GM12873 (cell line): ENCODE data around the gene ERGIC1.

ENCODE experiments used
- TF ChIP-seq, protein P1 (sequence below): IDR thresholded peaks from 2 replicates; pipeline ENCODE4 v1.5.1; 2012; ENCODE audit warnings: low read depth, mild to moderate bottlenecking, moderate library complexity, low read length, control low read depth; ENCODE audit not compliant: insufficient read depth; ENCODE audit errors: missing control alignments

The ERGIC1 gene

GRCh38 chr5:172854971-172855370 lies 20.9 kb downstream of the ERGIC1 start:
- TF ChIP-seq, protein P1, sequence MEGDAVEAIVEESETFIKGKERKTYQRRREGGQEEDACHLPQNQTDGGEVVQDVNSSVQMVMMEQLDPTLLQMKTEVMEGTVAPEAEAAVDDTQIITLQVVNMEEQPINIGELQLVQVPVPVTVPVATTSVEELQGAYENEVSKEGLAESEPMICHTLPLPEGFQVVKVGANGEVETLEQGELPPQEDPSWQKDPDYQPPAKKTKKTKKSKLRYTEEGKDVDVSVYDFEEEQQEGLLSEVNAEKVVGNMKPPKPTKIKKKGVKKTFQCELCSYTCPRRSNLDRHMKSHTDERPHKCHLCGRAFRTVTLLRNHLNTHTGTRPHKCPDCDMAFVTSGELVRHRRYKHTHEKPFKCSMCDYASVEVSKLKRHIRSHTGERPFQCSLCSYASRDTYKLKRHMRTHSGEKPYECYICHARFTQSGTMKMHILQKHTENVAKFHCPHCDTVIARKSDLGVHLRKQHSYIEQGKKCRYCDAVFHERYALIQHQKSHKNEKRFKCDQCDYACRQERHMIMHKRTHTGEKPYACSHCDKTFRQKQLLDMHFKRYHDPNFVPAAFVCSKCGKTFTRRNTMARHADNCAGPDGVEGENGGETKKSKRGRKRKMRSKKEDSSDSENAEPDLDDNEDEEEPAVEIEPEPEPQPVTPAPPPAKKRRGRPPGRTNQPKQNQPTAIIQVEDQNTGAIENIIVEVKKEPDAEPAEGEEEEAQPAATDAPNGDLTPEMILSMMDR, result no peak

DNA sequence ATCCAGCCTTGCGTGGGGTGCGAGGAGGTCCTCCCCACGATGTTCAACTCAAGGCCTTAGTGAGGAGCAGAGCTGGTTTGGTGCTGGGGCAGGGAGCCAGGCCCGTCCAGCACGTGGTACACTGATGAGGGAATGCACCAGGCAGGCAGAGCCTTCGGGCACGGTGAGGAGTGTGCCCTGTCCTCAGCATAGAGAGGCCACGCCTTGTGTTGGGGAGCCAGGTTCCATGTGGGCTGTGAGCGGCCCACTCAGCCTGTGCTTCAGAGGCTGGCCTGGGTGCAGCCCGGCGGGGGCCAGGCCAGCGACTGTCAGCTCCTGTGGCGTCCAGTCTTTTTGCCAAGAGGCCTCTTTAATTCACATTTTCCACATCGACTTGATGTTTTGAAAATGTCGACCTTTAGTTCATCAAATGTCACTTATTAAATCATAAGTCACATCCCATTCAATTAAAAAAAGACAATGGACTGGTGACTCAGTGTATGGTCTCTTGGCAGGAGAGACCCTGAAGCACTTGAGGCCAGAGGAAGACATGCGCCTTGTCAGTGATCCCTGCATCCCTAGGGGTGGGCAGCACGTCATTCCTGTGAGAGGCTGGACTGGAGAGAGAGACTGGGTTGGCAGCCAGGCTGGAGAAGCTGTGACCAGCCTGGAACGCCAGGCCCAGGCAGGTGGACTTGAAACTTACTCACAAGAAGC lies 21.7 kb downstream of the ERGIC1 start:
- TF ChIP-seq, protein P1, result no peak

DNA sequence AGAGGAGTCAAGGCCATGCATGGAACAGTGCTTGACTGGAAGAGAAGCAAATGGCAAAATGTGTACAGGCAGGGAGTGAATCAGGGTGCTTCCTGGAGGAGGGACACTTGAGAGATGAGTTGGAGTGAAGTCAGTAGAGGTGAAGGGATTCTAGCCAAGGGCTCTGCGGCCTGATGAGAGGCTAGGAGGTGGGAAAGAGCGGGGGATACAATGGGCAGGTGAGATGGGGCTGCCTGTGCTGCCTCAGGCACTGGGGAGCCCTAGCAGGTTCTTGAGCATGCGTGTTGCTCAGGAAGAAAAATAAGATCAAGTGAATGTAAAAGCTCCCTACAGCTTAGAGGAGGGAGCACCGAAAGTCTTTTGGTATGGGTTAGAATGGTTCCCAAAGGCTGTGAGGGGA lies 22.3 kb downstream of the ERGIC1 start:
- TF ChIP-seq, protein P1, result no peak

DNA sequence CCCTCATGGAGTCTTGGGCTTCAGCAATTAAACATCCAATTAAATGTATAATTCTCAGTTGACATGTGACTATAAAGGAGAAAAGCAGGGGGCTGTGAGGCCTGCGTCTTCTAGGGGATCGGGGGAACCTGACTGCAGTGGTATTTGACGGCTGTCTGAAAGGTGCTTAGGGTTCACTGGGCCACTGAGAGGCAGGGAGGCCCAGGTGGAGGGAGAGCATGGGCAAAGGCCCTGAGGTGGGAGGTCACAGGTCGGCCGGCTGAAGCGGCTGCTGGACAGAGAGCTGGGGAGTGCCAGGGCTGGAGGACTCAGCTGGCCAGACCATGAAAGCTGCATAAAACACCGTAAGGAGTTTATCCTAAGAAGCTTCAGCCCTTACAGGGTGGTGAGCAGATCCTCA lies 23.9 kb downstream of the ERGIC1 start:
- TF ChIP-seq, protein P1, result no peak

DNA sequence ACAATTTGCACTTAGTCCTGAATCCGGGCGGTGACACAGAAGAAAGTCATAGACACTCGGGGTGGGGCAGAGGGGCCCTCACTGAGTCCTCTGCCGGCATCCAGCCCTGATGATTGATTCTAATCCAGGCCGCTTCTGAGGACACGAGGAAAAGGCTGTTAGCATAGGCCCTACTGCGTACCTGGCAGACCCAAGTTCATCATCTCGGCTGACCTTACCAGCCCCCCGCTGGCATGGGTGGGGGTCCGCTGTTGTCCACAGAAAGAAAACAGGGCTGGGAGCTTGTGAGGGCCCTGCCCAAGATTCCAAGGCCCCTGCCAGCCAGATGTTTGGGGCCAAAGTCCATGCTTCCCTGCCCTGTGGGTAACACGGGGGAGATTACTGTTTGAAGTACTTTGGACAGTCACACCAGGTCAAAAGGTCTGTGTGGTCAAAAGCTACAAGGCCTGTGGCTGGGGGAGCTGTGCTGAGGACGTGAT lies 24.5 kb downstream of the ERGIC1 start:
- TF ChIP-seq, protein P1, result no peak

DNA sequence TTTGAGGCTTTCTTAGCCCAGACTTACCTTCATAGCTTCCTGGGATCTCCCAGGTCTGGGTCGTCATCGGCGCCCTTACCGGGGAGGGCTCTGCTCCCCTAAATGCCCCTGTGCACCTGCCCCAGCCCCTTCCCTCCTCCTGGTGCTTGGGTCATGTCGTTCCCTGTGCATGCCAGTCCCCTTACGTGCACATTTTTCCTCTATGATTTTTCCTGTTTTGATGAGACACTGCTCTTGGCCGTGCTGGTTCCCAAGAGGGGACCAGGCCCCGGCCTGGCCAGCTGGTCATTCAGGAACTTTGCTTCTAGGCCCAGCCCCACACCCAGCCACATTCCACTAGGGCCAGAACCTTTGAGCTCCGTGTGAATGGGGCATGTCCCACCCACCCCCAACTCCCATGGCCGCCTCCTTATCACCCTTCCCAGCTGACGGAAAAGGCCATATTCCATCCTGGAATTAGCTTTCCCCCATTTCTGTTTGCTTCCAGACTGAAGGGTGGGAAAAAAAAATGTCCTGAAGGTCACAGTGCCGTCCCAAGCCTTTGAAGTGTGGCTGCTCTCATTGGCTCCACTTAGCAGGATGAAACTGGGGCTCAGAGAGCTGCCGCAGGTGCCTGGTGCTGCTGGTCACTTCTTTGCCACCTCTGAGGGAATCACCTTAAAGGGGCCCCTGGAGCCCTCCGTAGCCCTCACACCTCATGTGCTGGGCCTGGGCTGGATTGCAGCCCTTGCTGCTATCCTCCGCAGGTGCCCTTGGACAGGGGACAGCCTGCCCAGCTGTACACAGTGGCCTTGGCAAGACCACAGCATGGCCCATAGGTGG lies 25.1 kb downstream of the ERGIC1 start:
- TF ChIP-seq, protein P1, result no peak

DNA sequence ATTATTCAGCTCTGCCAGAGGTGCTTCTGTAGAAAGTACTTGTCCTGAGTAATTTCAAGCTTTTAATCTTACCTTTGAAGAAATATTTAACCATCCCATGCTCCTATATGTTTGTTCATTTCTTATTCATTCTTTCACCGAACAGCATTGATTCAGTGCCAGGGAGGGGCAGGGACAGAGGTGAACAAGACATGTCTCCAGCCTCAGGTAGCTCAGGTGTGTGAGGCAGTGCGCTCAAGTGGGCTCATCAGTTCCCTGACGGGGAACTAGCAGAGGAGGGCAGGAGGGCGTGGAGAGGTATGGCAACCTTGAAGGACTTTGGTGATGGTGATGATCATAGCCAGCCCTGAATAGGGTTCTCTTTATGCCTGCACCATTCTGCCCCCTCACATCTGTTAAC lies 25.9 kb downstream of the ERGIC1 start:
- TF ChIP-seq, protein P1, result no peak
